Measurements from ENCODE around the gene UBL7.
A peak's percentile ranks its signal among the peaks of the same experiment; 100 is the strongest.
"Not testable (repeated sequence)": the region's sequence is repeated elsewhere in the genome, so short reads cannot be mapped to it uniquely, and the experiment has no call there.

UBL7 gene

GRCh38 chr15:74496648-74497047, 35.7 kb upstream of the UBL7 start:
- no peak overlapping the region for H3K4me2 ChIP-seq
- H3K4me3 ChIP-seq, result no peak overlapping the region

GRCh38 chr15:74490339-74490689, 29.4 kb upstream of the UBL7 start:
- H4K20me1 ChIP-seq, result no peaks in the 10 kb centered on the region
- no peaks in the 10 kb centered on the region for H3K27me3 ChIP-seq
- H3K27ac ChIP-seq, result peak overlapping the region; percentile 54; the same call in 1 of the 2 replicates
- no peak overlapping the region for H3K9ac ChIP-seq
- H3K4me3 ChIP-seq, result no peak overlapping the region
- H3K4me1 ChIP-seq, result peaks cover 21% of the 10 kb centered on the region
- no peak for TF ChIP-seq Cebpa-rat (IDR thresholded peaks at IDR 0.05)
- H3K9me3 ChIP-seq, result no peaks in the 10 kb centered on the region
- H3K4me2 ChIP-seq, result peak overlapping the region; percentile 69
- H3K36me3 ChIP-seq, result 0 out of 2 replicates have a peak, but pooled peaks cover 6% of the 10 kb centered on the region

More at GRCh38 chr15:74496648-74497047, 35.7 kb upstream of the UBL7 start:
- no peaks in the 10 kb centered on the region for H4K20me1 ChIP-seq
- H3K9me3 ChIP-seq, result no peaks in the 10 kb centered on the region
- no peaks in the 10 kb centered on the region for H3K27me3 ChIP-seq
- 0 out of 2 replicates have a peak, but pooled peaks cover 6% of the 10 kb centered on the region for H3K36me3 ChIP-seq
- no peak for TF ChIP-seq Cebpa-rat (IDR thresholded peaks at IDR 0.05)
- H3K4me1 ChIP-seq, result no peaks in the 10 kb centered on the region
- no peak overlapping the region for H3K9ac ChIP-seq
- H3K27ac ChIP-seq, result no peak overlapping the region

GRCh38 chr15:74489518-74490338, 28.8 kb upstream of the UBL7 start:
- H3K9me3 ChIP-seq, result no peaks in the 10 kb centered on the region
- peak overlapping the region; percentile 69 for H3K4me2 ChIP-seq
- H3K4me3 ChIP-seq, result no peak overlapping the region
- 0 out of 2 replicates have a peak, but pooled peaks cover 3% of the 10 kb centered on the region for H3K36me3 ChIP-seq
- H3K4me1 ChIP-seq, result peaks cover 21% of the 10 kb centered on the region
- TF ChIP-seq Cebpa-rat (IDR thresholded peaks at IDR 0.05), result no peak
- H3K9ac ChIP-seq, result peak overlapping the region; percentile 30; the same call in 1 of the 2 replicates
- no peaks in the 10 kb centered on the region for H4K20me1 ChIP-seq
- H3K27me3 ChIP-seq, result no peaks in the 10 kb centered on the region
- peak overlapping the region; percentile 54; the same call in 1 of the 2 replicates for H3K27ac ChIP-seq

- no peaks in the 10 kb centered on the region for H3K27me3 ChIP-seq
- H3K4me2 ChIP-seq, result peak overlapping the region; percentile 69; the same call in 1 of the 2 replicates
- H4K20me1 ChIP-seq, result no peaks in the 10 kb centered on the region
- no peak overlapping the region for H3K4me3 ChIP-seq
- H3K4me1 ChIP-seq, result peaks cover 21% of the 10 kb centered on the region
- H3K27ac ChIP-seq, result no peak overlapping the region
- no peak for TF ChIP-seq Cebpa-rat (IDR thresholded peaks at IDR 0.05)
- H3K36me3 ChIP-seq, result 0 out of 2 replicates have a peak, but pooled peaks cover 3% of the 10 kb centered on the region
- H3K9ac ChIP-seq, result peak overlapping the region; percentile 30; the same call in 1 of the 2 replicates
- H3K9me3 ChIP-seq, result no peaks in the 10 kb centered on the region
These were observed 27.8 kb upstream of the UBL7 start for GRCh38 chr15:74488776-74489175.

GRCh38 chr15:74482661-74483060, 21.7 kb upstream of the UBL7 start:
- Histone ChIP-seq H3K36me3 (peaks cover 25% of the 10 kb centered on the region; the same call in 1 of the 2 replicates), H3K9me3 (no peaks in the 10 kb centered on the region), H3K9ac (no peak overlapping the region), H3K27me3 (no peaks in the 10 kb centered on the region), H3K4me2 (no peak overlapping the region), H3K4me1 (no peaks in the 10 kb centered on the region), H3K27ac (no peak overlapping the region), H4K20me1 (no peaks in the 10 kb centered on the region), H3K4me3 (no peak overlapping the region)
- no peak for TF ChIP-seq Cebpa-rat (IDR thresholded peaks at IDR 0.05)

GRCh38 chr15:74480364-74480763, 19.4 kb upstream of the UBL7 start:
- H3K36me3 ChIP-seq, result peaks cover 28% of the 10 kb centered on the region; the same call in 1 of the 2 replicates
- H3K4me3 ChIP-seq, H3K27me3 ChIP-seq, H3K9ac ChIP-seq, H3K4me2 ChIP-seq, H3K27ac ChIP-seq, H3K4me1 ChIP-seq, H4K20me1 ChIP-seq, H3K9me3 ChIP-seq: not testable (repeated sequence)

- not testable (repeated sequence) for H3K4me2 ChIP-seq, H3K9me3 ChIP-seq, H3K9ac ChIP-seq, H3K27me3 ChIP-seq, H3K4me1 ChIP-seq, H4K20me1 ChIP-seq, H3K27ac ChIP-seq, H3K4me3 ChIP-seq
- peaks cover 69% of the 10 kb centered on the region for H3K36me3 ChIP-seq
These were observed 10.7 kb upstream of the UBL7 start for GRCh38 chr15:74471621-74472020.

GRCh38 chr15:74470631-74471395, 9.9 kb upstream of the UBL7 start:
- no peak for TF ChIP-seq Cebpa-rat (IDR thresholded peaks at IDR 0.05)
- no peak overlapping the region for H3K4me2 ChIP-seq
- no peaks in the 10 kb centered on the region for H4K20me1 ChIP-seq
- H3K4me1 ChIP-seq, result no peaks in the 10 kb centered on the region
- H3K9me3 ChIP-seq, result no peaks in the 10 kb centered on the region
- no peak overlapping the region for H3K4me3 ChIP-seq
- H3K36me3 ChIP-seq, result peaks cover 74% of the 10 kb centered on the region
- H3K27ac ChIP-seq, result no peak overlapping the region
- no peaks in the 10 kb centered on the region for H3K27me3 ChIP-seq
- H3K9ac ChIP-seq, result no peak overlapping the region

GRCh38 chr15:74468341-74469032, 7.5 kb upstream of the UBL7 start:
- peaks cover 62% of the 10 kb centered on the region for H3K36me3 ChIP-seq
- H3K27ac ChIP-seq, result no peak overlapping the region
- H3K4me3 ChIP-seq, result no peak overlapping the region
- peaks cover 10% of the 10 kb centered on the region for H3K4me1 ChIP-seq
- no peak for TF ChIP-seq Cebpa-rat (IDR thresholded peaks at IDR 0.05)
- H3K9ac ChIP-seq, result no peak overlapping the region
- no peaks in the 10 kb centered on the region for H3K9me3 ChIP-seq
- no peaks in the 10 kb centered on the region for H4K20me1 ChIP-seq
- no peak overlapping the region for H3K4me2 ChIP-seq
- H3K27me3 ChIP-seq, result no peaks in the 10 kb centered on the region
